Karpas-422 (cell line): Measurements from ENCODE around the gene CABLES2. TPM values are rescaled to one million over a fixed set of nuclear protein-coding genes. Genes with fewer than 3 reads are reported as not detected.

Source experiments
- DNase-seq: peaks from one replicate; pipeline ENCODE4 v3.0.0-alpha.2; 2015
- H2AFZ ChIP-seq: fragments of 200-600 bp; sonication (generic); 2 replicates; pipeline ENCODE4 v1.6.1; 2014; ENCODE audit warnings: antibody characterized with exemption, low read length, mixed read lengths
- H3K27ac ChIP-seq: fragments of 200-600 bp; sonication (generic); 2 replicates; pipeline ENCODE4 v1.5.1; 2014; ENCODE audit warnings: mild to moderate bottlenecking, low read length, moderate library complexity
- H3K27me3 ChIP-seq: fragments of 200-600 bp; sonication (generic); 2 replicates; pipeline ENCODE4 v1.6.1; 2014; ENCODE audit warnings: low read length, mixed read lengths
- H3K36me3 ChIP-seq: fragments of 200-600 bp; sonication (generic); 2 replicates; pipeline ENCODE4 v1.6.1; 2014; ENCODE audit warnings: low read length, mixed read lengths; ENCODE audit not compliant: insufficient read depth
- H3K4me1 ChIP-seq: fragments of 200-600 bp; sonication (generic); 2 replicates; pipeline ENCODE4 v1.6.1; 2014; ENCODE audit warnings: mild to moderate bottlenecking, low read length, mixed read lengths
- H3K4me2 ChIP-seq: fragments of 200-600 bp; sonication (generic); 2 replicates; pipeline ENCODE4 v1.6.1; 2014; ENCODE audit warnings: low read length, low read depth, mild to moderate bottlenecking; ENCODE audit not compliant: poor library complexity, severe bottlenecking
- H3K4me3 ChIP-seq: fragments of 200-600 bp; sonication (generic); 2 replicates; pipeline ENCODE4 v1.5.1; 2014; ENCODE audit warnings: mild to moderate bottlenecking, antibody characterized with exemption, low read length, mixed read lengths
- H3K79me2 ChIP-seq: fragments of 200-600 bp; sonication (generic); 2 replicates; pipeline ENCODE4 v1.6.1; 2014; ENCODE audit warnings: mild to moderate bottlenecking, low read length, mixed read lengths
- H3K9ac ChIP-seq: fragments of 200-600 bp; sonication (generic); 2 replicates; pipeline ENCODE4 v1.6.0; 2014; ENCODE audit warnings: low read length
- H3K9me2 ChIP-seq: fragments of 200-600 bp; sonication (generic), shearing (Covaris generic); replicated peaks from 2 replicates; pipeline ENCODE4 v1.6.0; 2014; ENCODE audit warnings: mild to moderate bottlenecking, low read length, moderate library complexity; ENCODE audit not compliant: insufficient read depth
- H3K9me3 ChIP-seq: fragments of 300-700, 200-600 bp; sonication (generic); 2 replicates; pipeline ENCODE4 v1.6.1; 2014; ENCODE audit warnings: low read length, mixed read lengths
- H4K20me1 ChIP-seq: fragments of 200-600 bp; sonication (generic); 2 replicates; pipeline ENCODE4 v1.6.1; 2014; ENCODE audit warnings: mild to moderate bottlenecking, antibody characterized with exemption, low read length, low read depth; ENCODE audit not compliant: insufficient read depth
- total RNA-seq: library from RNA; depleted of rRNA; stranded (reverse); fragments of >200 nt; shearing (Covaris generic); gene quantifications from 2 replicates; pipeline ENCODE4 v1.2.3, GENCODE V29; 2014; ENCODE audit warnings: low replicate concordance

Gene CABLES2
- total RNA-seq, 1 experiment from 2014 or later = 7.6 TPM

- Histone ChIP-seq H3K27me3 (no peaks in the 10 kb centered on the region), H3K4me3 (no peak overlapping the region), H4K20me1 (peaks cover 22% of the 10 kb centered on the region; the same call in 1 of the 2 replicates), H3K4me2 (no peak overlapping the region), H3K4me1 (peaks cover 2% of the 10 kb centered on the region), H3K9me3 (no peaks in the 10 kb centered on the region), H2AFZ (no peak overlapping the region), H3K9me2 (no peaks in the 10 kb centered on the region), H3K27ac (no peak overlapping the region), H3K36me3 (no peaks in the 10 kb centered on the region), H3K79me2 (no peaks in the 10 kb centered on the region), H3K9ac (no peak overlapping the region)
- DNase-seq = no peak
Measured at GRCh38 chr20:62355878-62356588, 51.1 kb downstream of the CABLES2 start.

- Histone ChIP-seq H3K9me2 (no peaks in the 10 kb centered on the region), H3K9me3 (no peaks in the 10 kb centered on the region), H4K20me1 (peaks cover 19% of the 10 kb centered on the region; the same call in 1 of the 2 replicates), H3K4me3 (no peak overlapping the region), H3K4me2 (no peak overlapping the region), H2AFZ (no peak overlapping the region), H3K27me3 (no peaks in the 10 kb centered on the region), H3K79me2 (no peaks in the 10 kb centered on the region), H3K9ac (no peak overlapping the region), H3K27ac (no peak overlapping the region), H3K4me1 (peaks cover 2% of the 10 kb centered on the region), H3K36me3 (no peaks in the 10 kb centered on the region)
- DNase-seq = no peak
Measured at GRCh38 chr20:62355516-62355877, 51.6 kb downstream of the CABLES2 start.

- no peak for DNase-seq
- H3K9me3 ChIP-seq = no peaks in the 10 kb centered on the region
- H3K27ac ChIP-seq = no peak overlapping the region
- H3K79me2 ChIP-seq = no peaks in the 10 kb centered on the region
- no peak overlapping the region for H3K9ac ChIP-seq
- no peaks in the 10 kb centered on the region for H3K9me2 ChIP-seq
- H4K20me1 ChIP-seq = peaks cover 19% of the 10 kb centered on the region; the same call in 1 of the 2 replicates
- H3K27me3 ChIP-seq = no peaks in the 10 kb centered on the region
- H2AFZ ChIP-seq = no peak overlapping the region
- H3K36me3 ChIP-seq = no peaks in the 10 kb centered on the region
- H3K4me3 ChIP-seq = no peak overlapping the region
- H3K4me1 ChIP-seq = peaks cover 2% of the 10 kb centered on the region
- H3K4me2 ChIP-seq = no peak overlapping the region
Measured at GRCh38 chr20:62354811-62355341, 52.2 kb downstream of the CABLES2 start.

- H4K20me1 ChIP-seq = peaks cover 19% of the 10 kb centered on the region; the same call in 1 of the 2 replicates
- H3K27ac ChIP-seq = no peak overlapping the region
- DNase-seq = no peak
- H3K4me3 ChIP-seq = no peak overlapping the region
- H3K36me3 ChIP-seq = no peaks in the 10 kb centered on the region
- no peak overlapping the region for H2AFZ ChIP-seq
- H3K9me3 ChIP-seq = no peaks in the 10 kb centered on the region
- H3K4me2 ChIP-seq = no peak overlapping the region
- no peaks in the 10 kb centered on the region for H3K27me3 ChIP-seq
- H3K4me1 ChIP-seq = peaks cover 2% of the 10 kb centered on the region
- no peak overlapping the region for H3K9ac ChIP-seq
- no peaks in the 10 kb centered on the region for H3K9me2 ChIP-seq
- H3K79me2 ChIP-seq = no peaks in the 10 kb centered on the region
Measured at GRCh38 chr20:62354031-62354808, 52.9 kb downstream of the CABLES2 start.

GRCh38 chr20:62353289-62354030 lies 53.6 kb downstream of the CABLES2 start:
- Histone ChIP-seq H3K27ac (no peak overlapping the region), H3K4me3 (no peak overlapping the region), H3K9me2 (no peaks in the 10 kb centered on the region), H3K9ac (no peak overlapping the region), H3K4me1 (peaks cover 2% of the 10 kb centered on the region; the same call in 1 of the 2 replicates), H3K9me3 (no peaks in the 10 kb centered on the region), H2AFZ (no peak overlapping the region), H4K20me1 (peaks cover 16% of the 10 kb centered on the region; the same call in 1 of the 2 replicates), H3K27me3 (no peaks in the 10 kb centered on the region), H3K79me2 (no peaks in the 10 kb centered on the region), H3K36me3 (no peaks in the 10 kb centered on the region), H3K4me2 (no peak overlapping the region)
- no peak for DNase-seq

- H3K79me2 ChIP-seq = no peaks in the 10 kb centered on the region
- no peaks in the 10 kb centered on the region for H3K36me3 ChIP-seq
- peaks cover 2% of the 10 kb centered on the region; the same call in 1 of the 2 replicates for H3K4me1 ChIP-seq
Measured at GRCh38 chr20:62352402-62353288, 54.4 kb downstream of the CABLES2 start.

GRCh38 chr20:62351469-62352401 lies 55.4 kb downstream of the CABLES2 start:
- H3K9ac ChIP-seq = no peak overlapping the region
- H3K4me3 ChIP-seq = no peak overlapping the region
- no peaks in the 10 kb centered on the region for H3K9me3 ChIP-seq
- no peaks in the 10 kb centered on the region for H3K79me2 ChIP-seq
- H3K4me1 ChIP-seq = peaks cover 2% of the 10 kb centered on the region; the same call in 1 of the 2 replicates
- H3K27me3 ChIP-seq = no peaks in the 10 kb centered on the region
- H4K20me1 ChIP-seq = 0 out of 2 replicates have a peak, but pooled peaks cover 9% of the 10 kb centered on the region
- H2AFZ ChIP-seq = no peak overlapping the region
- no peaks in the 10 kb centered on the region for H3K36me3 ChIP-seq
- no peak for DNase-seq
- no peaks in the 10 kb centered on the region for H3K9me2 ChIP-seq
- H3K4me2 ChIP-seq = no peak overlapping the region
- H3K27ac ChIP-seq = no peak overlapping the region

More at GRCh38 chr20:62352402-62353288, 54.4 kb downstream of the CABLES2 start:
- Histone ChIP-seq H3K27ac (no peak overlapping the region), H3K9me2 (no peaks in the 10 kb centered on the region), H3K4me2 (no peak overlapping the region), H2AFZ (no peak overlapping the region), H3K27me3 (no peaks in the 10 kb centered on the region), H3K9ac (no peak overlapping the region), H3K9me3 (no peaks in the 10 kb centered on the region), H3K4me3 (no peak overlapping the region), H4K20me1 (0 out of 2 replicates have a peak, but pooled peaks cover 12% of the 10 kb centered on the region)
- DNase-seq = no peak
